Activated CD4-positive, alpha-beta memory T cell treated with anti-CD3 and anti-CD28 coated beads, Interleukin-2, amount 10 ng/mL, durations not matched to agents 7 days and 5 days (primary cell): ENCODE measurements around the gene CKAP4. TPM values are rescaled to one million over a fixed set of nuclear protein-coding genes. Genes with fewer than 3 reads are reported as not detected.

ENCODE experiments used
- CTCF ChIA-PET: fragments of 350-600 bp; sonication (Branson Sonifier 250); formaldehyde crosslinking; loops from one replicate; lab custom pipeline; 2021; ENCODE audit warnings: antibody characterized with exemption, inconsistent platforms; lab: Charles Lee
- POLR2A ChIA-PET: fragments of 350-600 bp; sonication (Branson Sonifier 250); formaldehyde crosslinking; loops from one replicate; lab custom pipeline; 2021; ENCODE audit warnings: antibody characterized with exemption; lab: Charles Lee
- DNase-seq: peaks from one replicate; pipeline ENCODE4 v3.0.0-alpha.2; 2020
- H3K27ac Mint-ChIP-seq: one replicate; pipeline ENCODE4 v1.8.0; 2021; ENCODE audit warnings: mild to moderate bottlenecking, mixed read lengths
- H3K27me3 Mint-ChIP-seq: one replicate; pipeline ENCODE4 v1.8.0; 2021; ENCODE audit warnings: mixed read lengths
- H3K36me3 Mint-ChIP-seq: one replicate; pipeline ENCODE4 v1.8.0; 2021; ENCODE audit warnings: low read depth, mixed read lengths
- H3K4me1 Mint-ChIP-seq: one replicate; pipeline ENCODE4 v1.8.0; 2021; ENCODE audit warnings: mixed read lengths
- H3K4me3 Mint-ChIP-seq: one replicate; pipeline ENCODE4 v1.8.0; 2021; ENCODE audit warnings: mild to moderate bottlenecking, mixed read lengths
- H3K9me3 Mint-ChIP-seq: one replicate; pipeline ENCODE4 v1.8.0; 2021; ENCODE audit warnings: mixed read lengths
- total RNA-seq, 2 experiments: library from RNA; stranded (reverse); gene quantifications; one replicate each; pipeline ENCODE4 v1.2.3, GENCODE V29; 2021

Gene CKAP4
- total RNA-seq, 2 experiments from 2014 or later, result 5.2 to 5.3 TPM

GRCh38 chr12:106205208-106206069 lies 42.4 kb downstream of the CKAP4 start:
- ChIA-PET CTCF (interaction anchor here (0.7 kb wide), 1 partner anchor 49 kb away, joined by 3 read pairs; no protein-coding TSS in a partner anchor), POLR2A (no interaction called here)
- H3K36me3 Mint-ChIP-seq, result no peaks in the 10 kb centered on the region
- no peaks in the 10 kb centered on the region for H3K4me1 Mint-ChIP-seq
- no peak overlapping the region for H3K4me3 Mint-ChIP-seq
- H3K27me3 Mint-ChIP-seq, result peaks cover 30% of the 10 kb centered on the region
- peaks cover 2% of the 10 kb centered on the region for H3K9me3 Mint-ChIP-seq
- no peak overlapping the region for H3K27ac Mint-ChIP-seq
- DNase-seq, result no peak

DNA sequence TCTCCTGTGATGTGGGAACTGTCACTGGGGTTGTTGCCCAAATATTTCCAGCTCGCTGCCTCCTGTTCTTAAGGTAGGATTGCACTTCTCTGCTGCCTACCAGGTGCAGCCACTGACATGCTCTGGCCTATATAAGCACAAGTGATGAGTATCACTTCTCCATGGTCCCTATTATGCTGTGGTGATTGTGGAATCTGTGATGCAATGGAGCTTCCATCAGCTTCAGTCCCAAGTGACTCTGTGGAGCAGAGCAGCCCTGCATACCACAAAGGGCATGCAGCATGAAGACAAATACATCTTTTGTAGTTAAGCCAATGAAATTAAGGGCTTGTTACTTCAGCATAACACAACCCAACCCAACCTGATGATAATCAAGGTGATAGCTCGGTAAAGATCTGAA lies 43.5 kb downstream of the CKAP4 start:
- CTCF ChIA-PET, result no interaction called here
- peaks cover 2% of the 10 kb centered on the region for H3K9me3 Mint-ChIP-seq
- H3K36me3 Mint-ChIP-seq, result no peaks in the 10 kb centered on the region
- no peak overlapping the region for H3K4me3 Mint-ChIP-seq
- no peaks in the 10 kb centered on the region for H3K4me1 Mint-ChIP-seq
- H3K27ac Mint-ChIP-seq, result no peak overlapping the region
- DNase-seq, result no peak
- H3K27me3 Mint-ChIP-seq, result peaks cover 22% of the 10 kb centered on the region
- POLR2A ChIA-PET, result no interaction called here

DNA sequence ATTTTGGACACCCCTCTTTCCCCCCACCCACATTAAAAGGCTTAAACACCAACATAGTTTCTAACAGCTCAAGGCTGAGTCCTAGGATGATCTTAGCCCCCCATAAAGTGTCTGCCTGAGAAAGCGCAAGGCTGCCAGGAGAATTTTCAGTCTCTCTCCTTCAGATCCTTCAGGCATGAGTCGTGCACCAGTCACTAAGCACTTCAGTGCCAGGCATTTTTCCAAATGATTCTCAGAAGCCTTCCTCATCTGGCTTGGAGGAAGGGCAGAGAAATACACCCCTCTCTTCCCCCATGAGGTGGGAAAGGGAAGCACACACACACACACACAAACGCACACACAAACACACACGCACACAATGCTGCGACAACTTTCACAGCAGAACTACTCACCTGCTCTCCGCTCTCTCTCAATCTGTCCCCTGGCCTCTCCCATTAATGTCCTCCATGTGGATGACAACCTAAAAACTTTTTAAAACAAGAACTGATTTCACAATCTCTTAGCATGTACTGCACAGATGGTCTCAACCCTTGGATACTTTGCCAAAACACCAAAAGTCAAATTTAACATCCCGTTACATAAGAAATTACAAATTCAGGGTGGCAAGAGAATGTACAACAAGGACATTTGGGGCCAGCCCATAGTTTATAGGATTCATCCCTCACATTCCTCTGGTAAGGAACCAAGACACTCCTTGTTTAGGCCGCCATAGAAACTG lies 49.8 kb downstream of the CKAP4 start:
- Mint-ChIP-seq H3K27ac (no peak overlapping the region), H3K4me1 (no peaks in the 10 kb centered on the region), H3K9me3 (no peaks in the 10 kb centered on the region), H3K4me3 (no peak overlapping the region), H3K36me3 (no peaks in the 10 kb centered on the region), H3K27me3 (peaks cover 12% of the 10 kb centered on the region)
- CTCF ChIA-PET, result no interaction called here
- DNase-seq, result no peak
- POLR2A ChIA-PET, result no interaction called here

GRCh38 chr12:106195621-106196027 lies 52.2 kb downstream of the CKAP4 start:
- Mint-ChIP-seq H3K27ac (no peak overlapping the region), H3K9me3 (no peaks in the 10 kb centered on the region), H3K4me1 (no peaks in the 10 kb centered on the region), H3K36me3 (no peaks in the 10 kb centered on the region), H3K4me3 (no peak overlapping the region), H3K27me3 (peaks cover 15% of the 10 kb centered on the region)
- DNase-seq, result no peak
- POLR2A ChIA-PET, result no interaction called here
- CTCF ChIA-PET, result no interaction called here

DNA sequence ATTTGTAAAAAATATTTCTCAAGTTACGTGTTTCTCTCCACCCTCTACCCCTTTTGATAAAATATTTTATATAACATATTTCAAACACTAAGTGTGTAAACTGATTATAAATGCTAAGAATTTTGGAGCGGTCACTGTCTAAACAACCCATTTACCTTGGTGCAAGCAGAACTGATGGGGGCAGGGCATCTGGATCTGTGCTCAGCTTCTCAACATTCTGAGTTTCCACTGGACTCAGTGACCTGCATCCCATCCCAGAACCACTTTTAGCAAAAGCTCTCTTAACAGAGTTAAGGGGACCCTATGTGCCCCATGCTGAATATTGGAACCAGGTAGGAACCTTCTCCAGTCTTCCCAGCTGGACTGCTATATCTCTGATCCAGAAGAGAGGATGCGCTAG lies 53.5 kb downstream of the CKAP4 start:
- POLR2A ChIA-PET, result no interaction called here
- no peaks in the 10 kb centered on the region for H3K4me1 Mint-ChIP-seq
- no peak overlapping the region for H3K4me3 Mint-ChIP-seq
- H3K27me3 Mint-ChIP-seq, result peaks cover 14% of the 10 kb centered on the region
- H3K9me3 Mint-ChIP-seq, result no peaks in the 10 kb centered on the region
- no peak overlapping the region for H3K27ac Mint-ChIP-seq
- CTCF ChIA-PET, result interaction anchor here (1.5 kb wide), 1 partner anchor 30 kb away, joined by 3 read pairs; no protein-coding TSS in a partner anchor
- no peak for DNase-seq
- no peaks in the 10 kb centered on the region for H3K36me3 Mint-ChIP-seq

DNA sequence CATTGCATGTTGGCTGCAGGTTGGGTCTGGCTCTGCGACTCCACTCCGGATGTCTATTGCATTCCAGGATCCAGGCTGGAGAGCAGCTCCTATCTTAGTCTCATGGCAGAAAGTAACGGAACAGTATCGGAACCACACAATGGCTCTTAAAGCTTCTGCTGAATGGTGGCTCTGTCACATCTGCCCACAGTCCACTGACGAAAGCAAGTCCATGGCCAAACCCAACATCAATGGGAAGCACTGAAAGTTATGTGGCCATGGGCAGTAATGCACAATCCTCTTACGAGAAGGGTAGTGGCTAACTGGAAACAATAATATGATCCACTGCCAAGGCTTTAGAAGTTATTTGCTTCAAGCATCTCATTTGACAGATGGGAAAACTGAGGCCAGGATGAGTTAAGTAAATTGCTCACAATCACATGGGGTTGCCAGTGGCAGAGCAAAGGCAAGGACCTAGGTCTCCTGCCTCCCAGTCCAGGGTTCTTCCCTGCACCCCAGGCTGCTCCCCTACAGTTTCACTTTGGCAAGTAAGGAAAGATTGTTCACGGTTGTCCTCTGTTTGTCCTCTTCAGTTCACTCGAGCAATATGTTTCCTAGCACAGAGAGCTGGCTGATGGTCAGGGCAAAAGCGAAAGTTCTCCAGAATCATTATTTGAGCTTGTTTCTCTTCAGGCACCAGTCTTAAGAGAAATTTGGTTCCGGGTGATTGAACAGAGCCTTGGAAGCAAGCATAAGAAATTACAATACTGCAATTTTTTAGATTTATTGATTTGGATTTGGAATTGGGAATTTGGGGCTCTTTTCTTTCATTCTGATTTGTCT lies 54.2 kb downstream of the CKAP4 start:
- ChIA-PET CTCF (interaction anchor here (1.5 kb wide), 1 partner anchor 30 kb away, joined by 3 read pairs; no protein-coding TSS in a partner anchor), POLR2A (no interaction called here)
- Mint-ChIP-seq H3K27ac (no peak overlapping the region), H3K4me3 (no peak overlapping the region), H3K4me1 (no peaks in the 10 kb centered on the region), H3K9me3 (no peaks in the 10 kb centered on the region), H3K36me3 (no peaks in the 10 kb centered on the region), H3K27me3 (peaks cover 14% of the 10 kb centered on the region)
- no peak for DNase-seq

GRCh38 chr12:106192659-106193393 lies 55.0 kb downstream of the CKAP4 start:
- H3K36me3 Mint-ChIP-seq, result no peaks in the 10 kb centered on the region
- no peak overlapping the region for H3K27ac Mint-ChIP-seq
- DNase-seq, result no peak
- no peak overlapping the region for H3K4me3 Mint-ChIP-seq
- peaks cover 12% of the 10 kb centered on the region for H3K27me3 Mint-ChIP-seq
- ChIA-PET CTCF (interaction anchor here (1.5 kb wide), 1 partner anchor 31 kb away, joined by 3 read pairs; no protein-coding TSS in a partner anchor), POLR2A (no interaction called here)
- no peaks in the 10 kb centered on the region for H3K4me1 Mint-ChIP-seq
- H3K9me3 Mint-ChIP-seq, result no peaks in the 10 kb centered on the region

DNA sequence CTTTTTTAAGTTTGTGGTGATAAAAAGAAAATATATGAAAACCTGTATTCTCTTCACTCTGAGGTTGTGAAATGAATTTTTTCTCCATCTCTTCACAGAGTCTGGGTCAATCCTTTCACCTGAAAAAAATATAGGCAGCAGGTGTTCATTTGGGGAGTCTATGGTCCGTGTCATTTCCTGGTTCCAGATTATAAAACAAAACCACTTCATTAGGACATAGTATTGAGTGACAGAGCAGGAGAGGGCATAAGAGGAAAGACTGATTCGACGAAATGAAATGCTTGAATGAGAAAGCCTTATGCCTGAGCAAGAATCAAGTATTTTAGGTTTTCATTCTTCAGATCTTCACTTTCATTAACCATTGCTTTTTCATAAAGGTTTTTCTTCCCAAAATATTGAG lies 57.2 kb downstream of the CKAP4 start:
- ChIA-PET CTCF (no interaction called here), POLR2A (no interaction called here)
- H3K9me3 Mint-ChIP-seq, result no peaks in the 10 kb centered on the region
- no peak for DNase-seq
- H3K4me3 Mint-ChIP-seq, result no peak overlapping the region
- H3K27ac Mint-ChIP-seq, result no peak overlapping the region
- H3K36me3 Mint-ChIP-seq, result no peaks in the 10 kb centered on the region
- H3K27me3 Mint-ChIP-seq, result peaks cover 15% of the 10 kb centered on the region
- no peaks in the 10 kb centered on the region for H3K4me1 Mint-ChIP-seq

- Mint-ChIP-seq H3K4me1 (no peaks in the 10 kb centered on the region), H3K36me3 (no peaks in the 10 kb centered on the region), H3K27ac (no peak overlapping the region), H3K27me3 (peaks cover 15% of the 10 kb centered on the region), H3K4me3 (no peak overlapping the region), H3K9me3 (no peaks in the 10 kb centered on the region)
- ChIA-PET CTCF (no interaction called here), POLR2A (no interaction called here)
- no peak for DNase-seq
These were observed 58.5 kb downstream of the CKAP4 start for GRCh38 chr12:106189341-106189740.

- H3K9me3 Mint-ChIP-seq, result no peaks in the 10 kb centered on the region
- CTCF ChIA-PET, result no interaction called here
These were observed 59.6 kb downstream of the CKAP4 start for GRCh38 chr12:106188256-106188655.

More at GRCh38 chr12:106188256-106188655, 59.6 kb downstream of the CKAP4 start:
- Mint-ChIP-seq H3K27ac (no peak overlapping the region), H3K4me3 (no peak overlapping the region), H3K4me1 (no peaks in the 10 kb centered on the region), H3K27me3 (peaks cover 15% of the 10 kb centered on the region), H3K36me3 (no peaks in the 10 kb centered on the region)
- DNase-seq, result no peak
- POLR2A ChIA-PET, result no interaction called here
